K562 (cell line): ENCODE results near the gene FAM32A. TPM values are rescaled to one million over a fixed set of nuclear protein-coding genes. Genes with fewer than 3 reads are reported as not detected.

ENCODE experiments used
- ATAC-seq: fragments of 200-7000 bp; cut with Tn5 transposase; 3 replicates; pipeline ENCODE4 v1.9.1; 2020; ENCODE audit warnings: moderate library complexity
- BruUV-seq: library from RNA; stranded (reverse); fragments of 400-500 nt; replicated peaks from 2 replicates; lab custom pipeline; 2021; lab: Mats Ljungman, UMichigan
- CTCF ChIA-PET: fragments of 300-600 bp; formaldehyde crosslinking; extraction: SDS; loops from one replicate; lab custom pipeline; 2021; ENCODE audit warnings: low intra/inter-chr PET ratio; lab: Yijun Ruan, JAX
- POLR2A ChIA-PET: fragments of 300-600, 350-650 bp; sonication (Branson Sonifier 250); formaldehyde crosslinking; extraction: SDS; loops from one replicate; lab custom pipeline; 2021; ENCODE audit warnings: antibody characterized with exemption, inconsistent platforms; lab: Yijun Ruan, JAX
- DNase-seq, 4 experiments: peaks; one replicate each; pipeline versions ENCODE4 v3.0.0 to v3.0.0-alpha.2; 2011 to 2018; ENCODE audit warnings: low spot score in 3 of 4, mixed read lengths in 3 of 4; ENCODE audit errors: extremely low read depth in 1 of 4
- FAIRE-seq: peaks from 2 replicates; lab custom pipeline; 2011; peaks lifted over from hg19 to GRCh38; lab: Jason Lieb, UNC
- H2AFZ ChIP-seq: 2 replicates; pipeline ENCODE4 v1.6.0; 2011; ENCODE audit warnings: low read depth, low read length, control low read depth, inconsistent platforms
- H3K27ac ChIP-seq: fragments of 200-600 bp; 3 replicates; pipeline ENCODE4 v1.8.0; 2011; ENCODE audit warnings: low read depth, mild to moderate bottlenecking, control low read depth, inconsistent platforms, low read length, moderate library complexity, mixed read lengths; ENCODE audit errors: extremely low read depth
- H3K27me3 ChIP-seq, 2 experiments: fragments of 300-600 bp in 1 of 2; 2 replicates in 1 of 2; 3 replicates in 1 of 2; pipeline versions ENCODE4 v1.6.0 to v1.8.0; 2011; ENCODE audit warnings: inconsistent platforms in 2 of 2, low read length in 2 of 2, mild to moderate bottlenecking in 1 of 2, mixed read lengths in 1 of 2, moderate library complexity in 1 of 2; ENCODE audit not compliant: control insufficient read depth in 2 of 2, insufficient read depth in 2 of 2
- H3K36me3 ChIP-seq: fragments of 300-600 bp; 3 replicates; pipeline ENCODE4 v1.8.0; 2011; ENCODE audit warnings: mild to moderate bottlenecking, low read length, inconsistent platforms; ENCODE audit not compliant: control insufficient read depth, insufficient read depth
- H3K4me1 ChIP-seq, 2 experiments: fragments of 200-600 bp in 1 of 2; replicated peaks in 1 of 2; 2 replicates in 1 of 2; 3 replicates in 1 of 2; pipeline versions ENCODE4 v1.5.1 to v1.8.0; 2011; ENCODE audit warnings: inconsistent platforms in 2 of 2, low read length in 2 of 2, mild to moderate bottlenecking in 1 of 2, mixed read lengths in 1 of 2, moderate library complexity in 1 of 2; ENCODE audit not compliant: control insufficient read depth in 2 of 2, insufficient read depth in 2 of 2
- H3K4me2 ChIP-seq: 2 replicates; pipeline ENCODE4 v1.6.1; 2011; ENCODE audit warnings: low read length, control low read depth, inconsistent platforms, mixed read lengths; ENCODE audit not compliant: insufficient read depth
- H3K4me3 ChIP-seq: fragments of 200-600 bp; sonication (generic), shearing (Covaris generic); 2 replicates; pipeline ENCODE4 v1.5.1; 2016; ENCODE audit warnings: control low read depth, inconsistent platforms
- H3K79me2 ChIP-seq: fragments of 200-600 bp; 3 replicates; pipeline ENCODE4 v1.8.0; 2011; ENCODE audit warnings: low read length, inconsistent platforms; ENCODE audit not compliant: control insufficient read depth, insufficient read depth
- H3K9ac ChIP-seq, 2 experiments: 2 replicates each; pipeline versions ENCODE4 v1.6.0 to v1.6.1; 2011; ENCODE audit warnings: low read depth in 2 of 2, low read length in 2 of 2, control low read depth in 1 of 2, inconsistent platforms in 1 of 2, mild to moderate bottlenecking in 1 of 2, mixed read lengths in 1 of 2; ENCODE audit not compliant: insufficient read depth in 1 of 2
- H3K9me1 ChIP-seq: one replicate; pipeline ENCODE4 v1.6.0; 2011; ENCODE audit warnings: inconsistent platforms, mild to moderate bottlenecking, low read length, moderate library complexity; ENCODE audit not compliant: control insufficient read depth, insufficient read depth
- H3K9me3 ChIP-seq: replicated peaks from 2 replicates; pipeline ENCODE4 v1.5.1; 2011; ENCODE audit warnings: low read depth, low read length, inconsistent platforms; ENCODE audit not compliant: control insufficient read depth, insufficient read depth
- H4K20me1 ChIP-seq: replicated peaks from 2 replicates; pipeline ENCODE4 v1.6.1; 2011; ENCODE audit warnings: low read length, inconsistent platforms, mixed read lengths; ENCODE audit not compliant: control insufficient read depth, insufficient read depth
- CTCF ChIP-seq, 3 experiments: IDR thresholded peaks in 2 of 3; conservative IDR thresholded peaks in 1 of 3; 2 replicates each; pipeline ENCODE4 v1.5.1; 2011 to 2012; ENCODE audit warnings: low read length in 3 of 3, mild to moderate bottlenecking in 3 of 3, control low read depth in 2 of 3, improper control_type of control experiment in 1 of 3, inconsistent platforms in 1 of 3, low read depth in 1 of 3, mixed read lengths in 1 of 3, moderate library complexity in 1 of 3; ENCODE audit not compliant: insufficient read depth in 2 of 3
- SIN3B ChIP-seq: fragments of 450-650 bp; IDR thresholded peaks from 2 replicates; pipeline ENCODE4 v1.6.1; 2017; ENCODE audit warnings: low read depth, mild to moderate bottlenecking, moderate library complexity
- ZBTB33 ChIP-seq: sonication (generic); formaldehyde crosslinking; IDR thresholded peaks from 2 replicates; pipeline ENCODE4 v1.8.1; 2023; ENCODE audit warnings: mild to moderate bottlenecking, missing genetic modification reagents
- WGBS: fragments of 100-300 bp; shearing (Covaris generic); methylation state at CpG from one replicate; pipeline ENCODE4 v1.1.6; 2016; ENCODE audit warnings: low coverage, mixed read lengths; ENCODE audit not compliant: insufficient coverage; ENCODE audit errors: missing lambda C conversion rate; 5-methylcytosine and 5-hydroxymethylcytosine counted together
- in situ Hi-C: fragments of 300-500 bp; cut with MboI; formaldehyde crosslinking; loops from 4 replicates; pipeline ENCODE4 v1.15.0; 2018; ENCODE audit warnings: inconsistent platforms, mixed read lengths
- intact Hi-C: fragments of 100-400 bp; cut with micrococcal nuclease; formaldehyde crosslinking; loops from 2 replicates; pipeline ENCODE4 v1.14.2; 2022
- polyA plus RNA-seq, 8 experiments: library from polyadenylated mRNA; depleted of rRNA in 4 of 8; stranded (reverse) in 5 of 8; unstranded in 3 of 8; fragments of >200 nt; fragmentation: Nextera tagmentation in 2 of 8; fragmentation: Illumina TruSeq in 1 of 8; extraction: Ambion mirVana in 2 of 8; extraction: Trizol in 1 of 8; gene quantifications; 2 replicates each; pipeline versions ENCODE4 v1.2.1 to v1.2.3, GENCODE V29; 2011 to 2014; ENCODE audit warnings: inconsistent platforms in 1 of 8, missing spikeins in 1 of 8
- total RNA-seq, 7 experiments: library from RNA; depleted of rRNA in 6 of 7; stranded (reverse); fragments of >200 nt in 6 of 7; fragmentation: Illumina TruSeq in 2 of 7; extraction: Trizol in 2 of 7; gene quantifications; 2 replicates each; pipeline versions ENCODE4 v1.2.1 to v1.2.3, GENCODE V29; 2011 to 2021; ENCODE audit warnings: low replicate concordance in 1 of 7

Gene FAM32A
- total and polyA plus RNA-seq, 9 of the 15 experiments (the other 6 are each of a cell fraction or from before 2014, with no cell fraction given) = 30.7 to 96.7 (median 73.7) TPM

GRCh38 chr19:16191216-16191908, 6.2 kb downstream of the FAM32A start:
- H3K27ac ChIP-seq = no peak overlapping the region
- peaks cover 7% of the 10 kb centered on the region for H3K79me2 ChIP-seq
- peaks cover 5% of the 10 kb centered on the region for H3K9me1 ChIP-seq
- TF ChIP-seq ZBTB33 (peak; percentile 76), CTCF (IDR thresholded peaks at IDR 0.05 in 2 of 3, conservative IDR thresholded peaks at IDR 0.05 in 1 of 3; ENCODE audit: insufficient read depth in 2 of 3, low read depth in 1 of 3, low read length in 3 of 3) (peak; percentile 10 to 73 (median 27); a peak in 3 of 6 replicates), SIN3B (no peak)
- DNase-seq (no peak), FAIRE-seq (no peak), ATAC-seq (peak; percentile 62)
- ChIA-PET CTCF (no interaction called here), POLR2A (interaction anchor here (0.6 to 0.9 kb wide), 4 partner anchors 17 to 1420 kb away, joined by 3 read pairs; no protein-coding TSS in a partner anchor)
- no peak overlapping the region for H3K4me3 ChIP-seq
- H3K4me1 ChIP-seq = peaks cover under 1 to 6% of the 10 kb centered on the region in 2 experiments; a peak in 2 of 5 replicates
- no peaks in the 10 kb centered on the region for H3K9me3 ChIP-seq
- BruUV-seq = TSS peak; percentile 27
- in situ Hi-C loops = no loop called here
- no peak overlapping the region for H2AFZ ChIP-seq
- intact Hi-C loops = no loop called here
- no peak overlapping the region for H3K4me2 ChIP-seq
- H3K27me3 ChIP-seq = no peaks in the 10 kb centered on the region
- no peak overlapping the region for H3K9ac ChIP-seq
- H3K36me3 ChIP-seq = peaks cover 43% of the 10 kb centered on the region
- 88% methylated on average over 16 of the region's 16 CpGs for WGBS
- no peaks in the 10 kb centered on the region; the same call in 1 of the 2 replicates for H4K20me1 ChIP-seq
